Hematopoietic multipotent progenitor cell treated with erythropoietin and hydrocortisone succinate and interleukin-3 and kit ligand, for 17 days (in vitro differentiated cells): ENCODE results near the gene GPC1.

Experiments
- DNase-seq: peaks from one replicate; pipeline ENCODE4 v3.0.0-alpha.2; 2015; ENCODE audit warnings: low spot score

GPC1 gene

GRCh38 chr2:240412975-240413812 lies 22.3 kb upstream of the GPC1 start:
- DNase-seq, result no peak

GRCh38 chr2:240413813-240414429 lies 21.5 kb upstream of the GPC1 start:
- DNase-seq, result no peak

- DNase-seq, result no peak
Measured at GRCh38 chr2:240416821-240417220, 18.6 kb upstream of the GPC1 start.

GRCh38 chr2:240418311-240418710 lies 17.2 kb upstream of the GPC1 start:
- no peak for DNase-seq

GRCh38 chr2:240419271-240419670 lies 16.2 kb upstream of the GPC1 start:
- no peak for DNase-seq

GRCh38 chr2:240419723-240420122 lies 15.7 kb upstream of the GPC1 start:
- DNase-seq, result no peak

GRCh38 chr2:240420206-240421104 lies 15.0 kb upstream of the GPC1 start:
- no peak for DNase-seq

- DNase-seq, result no peak
Measured at GRCh38 chr2:240421381-240421780, 14.1 kb upstream of the GPC1 start.

- DNase-seq, result no peak
Measured at GRCh38 chr2:240422658-240423329, 12.7 kb upstream of the GPC1 start.

GRCh38 chr2:240423788-240424191 lies 11.7 kb upstream of the GPC1 start:
- no peak for DNase-seq

- DNase-seq, result no peak
Measured at GRCh38 chr2:240424341-240425235, 10.9 kb upstream of the GPC1 start.

GRCh38 chr2:240425236-240425615 lies 10.2 kb upstream of the GPC1 start:
- DNase-seq, result no peak

GRCh38 chr2:240425697-240426096 lies 9.8 kb upstream of the GPC1 start:
- DNase-seq, result no peak

GRCh38 chr2:240426845-240427721 lies 8.4 kb upstream of the GPC1 start:
- no peak for DNase-seq

- no peak for DNase-seq
Measured at GRCh38 chr2:240427729-240428128, 7.7 kb upstream of the GPC1 start.

GRCh38 chr2:240428245-240428644 lies 7.2 kb upstream of the GPC1 start:
- no peak for DNase-seq

- DNase-seq, result no peak
Measured at GRCh38 chr2:240429341-240429871, 6.1 kb upstream of the GPC1 start.

GRCh38 chr2:240429872-240430491 lies 5.5 kb upstream of the GPC1 start:
- DNase-seq, result no peak

- no peak for DNase-seq
Measured at GRCh38 chr2:240430595-240430994, 4.9 kb upstream of the GPC1 start.
